Stimulated activated CD8-positive, alpha-beta memory T cell treated with anti-CD3 and anti-CD28 coated beads, Interleukin-12 subunit alpha, Interleukin-12 subunit beta, amount 100 ng/mL, for 24 hours (primary cell): Measurements from ENCODE around the gene SNX13.
"Not testable (repeated sequence)": the region's sequence is repeated elsewhere in the genome, so short reads cannot be mapped to it uniquely, and the experiment has no call there.

Experiments
- DNase-seq: peaks from one replicate; pipeline ENCODE4 v3.0.0-alpha.2; 2020; ENCODE audit errors: extremely low read depth

The SNX13 gene

GRCh38 chr7:17912050-17912449 is 28.2 kb downstream of the SNX13 start:
- no peak for DNase-seq

GRCh38 chr7:17910377-17910776 is 29.9 kb downstream of the SNX13 start:
- DNase-seq, result no peak

DNA sequence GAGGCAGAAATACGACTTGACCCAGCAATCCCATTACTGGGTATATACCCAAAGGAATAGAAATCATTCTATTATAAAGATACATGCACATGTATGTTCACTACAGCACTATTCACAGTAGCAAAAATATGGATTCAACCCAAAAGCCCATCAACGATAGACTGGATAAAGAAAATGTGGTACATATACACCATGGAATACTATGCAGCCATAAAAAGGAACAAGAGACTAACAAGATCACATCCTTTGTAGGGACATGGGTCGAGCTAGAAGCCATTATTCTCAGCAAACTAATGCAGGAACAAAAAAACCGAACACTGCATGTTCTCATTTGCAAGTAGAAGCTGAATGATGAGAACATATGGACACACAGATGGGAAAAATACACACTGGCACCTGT is 31.0 kb downstream of the SNX13 start:
- DNase-seq, result not testable (repeated sequence)

DNA sequence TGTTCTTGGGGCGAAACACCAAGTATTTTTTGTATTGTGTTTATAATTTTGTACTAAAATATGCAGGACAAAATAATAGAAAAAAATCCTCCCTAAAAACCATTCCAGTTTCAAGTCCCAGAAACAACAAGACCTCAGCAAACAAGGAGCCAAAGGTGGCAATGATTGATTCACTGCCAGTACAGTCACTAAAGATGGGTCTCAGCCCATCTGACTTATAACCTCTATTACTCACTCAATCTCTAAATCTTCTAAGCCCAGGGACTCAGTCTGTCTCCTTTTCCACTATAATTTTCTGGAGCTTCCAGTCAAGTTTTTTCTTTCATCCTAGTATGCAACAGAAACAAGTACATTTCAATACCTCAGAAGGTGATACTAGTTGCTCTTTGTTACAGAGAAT is 33.3 kb downstream of the SNX13 start:
- no peak for DNase-seq

GRCh38 chr7:17903337-17903736 is 37.0 kb downstream of the SNX13 start:
- no peak for DNase-seq

- no peak for DNase-seq
Measured at GRCh38 chr7:17902599-17902998, 37.7 kb downstream of the SNX13 start.

GRCh38 chr7:17900464-17900863 is 39.8 kb downstream of the SNX13 start:
- DNase-seq, result no peak

- DNase-seq, result no peak
Measured at GRCh38 chr7:17898111-17898510, 42.2 kb downstream of the SNX13 start.

DNA sequence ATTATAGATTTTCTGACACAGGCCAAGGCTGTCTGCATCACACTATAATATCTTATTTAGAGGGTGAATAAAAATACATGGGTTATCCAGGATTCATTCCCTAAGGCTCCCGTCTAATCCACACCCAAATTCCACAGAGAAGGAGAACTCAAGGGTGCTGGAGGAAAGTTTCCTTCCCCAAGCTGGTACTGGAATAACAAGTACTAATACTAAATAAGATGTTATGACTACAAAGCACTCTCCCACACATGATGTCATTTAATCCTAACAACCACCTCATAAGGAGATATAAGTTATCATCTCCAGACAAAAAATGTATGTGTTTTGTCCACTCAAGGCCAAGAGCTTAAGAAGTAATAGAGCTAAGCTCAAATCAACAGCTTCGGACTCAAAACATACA is 53.0 kb downstream of the SNX13 start:
- DNase-seq, result no peak

GRCh38 chr7:17882685-17883084 is 57.6 kb downstream of the SNX13 start:
- DNase-seq, result no peak

DNA sequence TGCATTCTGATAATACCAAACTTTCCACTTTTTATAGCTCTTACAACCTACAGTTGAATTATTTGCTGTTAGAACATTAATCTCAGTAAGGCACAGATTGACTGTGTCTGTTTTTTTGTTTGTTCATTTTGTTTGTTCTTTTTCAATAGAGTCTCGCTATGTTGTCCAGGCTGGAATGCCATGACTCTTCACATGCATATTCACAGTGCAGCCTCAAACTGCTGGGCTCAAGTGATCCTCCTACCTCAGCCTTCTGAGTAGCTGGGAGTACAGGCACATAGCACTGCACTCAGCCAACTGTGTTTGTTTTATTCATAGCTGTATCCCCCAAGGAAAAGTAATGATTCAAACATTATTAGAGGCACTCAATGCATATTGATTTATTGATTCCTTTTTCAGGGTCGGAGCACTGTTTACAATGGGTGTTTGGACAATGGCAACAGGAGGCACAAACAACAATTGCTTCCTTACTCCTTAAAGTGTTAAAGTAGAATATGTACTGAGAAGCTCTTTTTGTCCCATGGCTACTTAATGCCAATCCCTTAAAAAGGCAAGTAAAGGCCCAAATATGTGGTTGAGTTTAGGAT is 61.1 kb downstream of the SNX13 start:
- no peak for DNase-seq

DNA sequence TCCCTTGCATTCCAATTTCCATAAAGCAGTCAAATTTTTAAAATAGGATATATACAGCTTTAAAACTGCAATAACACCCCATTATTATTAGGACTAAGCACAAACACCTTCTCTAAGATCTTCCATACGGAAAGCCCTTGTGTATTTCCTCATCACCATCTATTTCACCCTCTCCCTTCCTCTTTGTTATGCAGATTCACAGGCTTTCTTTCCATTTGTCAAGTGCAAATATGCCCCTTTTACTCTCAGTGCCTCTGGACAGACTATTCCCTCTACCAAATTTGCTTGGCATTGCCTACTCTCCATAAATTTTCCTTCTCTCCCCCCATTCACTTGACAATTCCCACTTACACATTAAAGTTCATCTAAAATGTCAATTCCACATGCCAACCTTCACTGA is 61.7 kb downstream of the SNX13 start:
- no peak for DNase-seq

GRCh38 chr7:17871815-17872533 is 68.3 kb downstream of the SNX13 start:
- no peak for DNase-seq

GRCh38 chr7:17870406-17870805 is 69.9 kb downstream of the SNX13 start:
- DNase-seq, result no peak

GRCh38 chr7:17863809-17864143 is 76.5 kb downstream of the SNX13 start:
- DNase-seq, result no peak

GRCh38 chr7:17863095-17863808 is 77.0 kb downstream of the SNX13 start:
- DNase-seq, result no peak

GRCh38 chr7:17856251-17856650 is 84.0 kb downstream of the SNX13 start:
- DNase-seq, result no peak

DNA sequence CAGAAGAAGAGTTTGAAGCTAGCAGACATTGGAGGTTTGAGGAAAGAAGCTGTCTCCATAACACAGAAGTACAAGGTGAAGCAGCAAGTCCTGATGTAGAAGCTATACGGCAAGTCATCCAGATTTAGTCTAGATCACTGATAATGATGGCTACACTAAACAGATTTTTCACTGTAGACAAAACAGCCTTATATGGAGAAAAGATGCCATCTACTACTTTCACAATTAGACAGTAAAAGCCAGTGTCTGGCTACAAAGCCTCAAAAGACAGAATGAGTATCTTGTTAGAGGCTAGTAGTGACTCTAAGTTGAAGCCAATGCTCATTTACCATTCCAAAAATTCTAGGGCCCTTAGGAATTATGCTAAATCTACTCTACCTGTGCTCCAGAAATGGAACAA is 85.1 kb downstream of the SNX13 start:
- DNase-seq, result no peak

DNA sequence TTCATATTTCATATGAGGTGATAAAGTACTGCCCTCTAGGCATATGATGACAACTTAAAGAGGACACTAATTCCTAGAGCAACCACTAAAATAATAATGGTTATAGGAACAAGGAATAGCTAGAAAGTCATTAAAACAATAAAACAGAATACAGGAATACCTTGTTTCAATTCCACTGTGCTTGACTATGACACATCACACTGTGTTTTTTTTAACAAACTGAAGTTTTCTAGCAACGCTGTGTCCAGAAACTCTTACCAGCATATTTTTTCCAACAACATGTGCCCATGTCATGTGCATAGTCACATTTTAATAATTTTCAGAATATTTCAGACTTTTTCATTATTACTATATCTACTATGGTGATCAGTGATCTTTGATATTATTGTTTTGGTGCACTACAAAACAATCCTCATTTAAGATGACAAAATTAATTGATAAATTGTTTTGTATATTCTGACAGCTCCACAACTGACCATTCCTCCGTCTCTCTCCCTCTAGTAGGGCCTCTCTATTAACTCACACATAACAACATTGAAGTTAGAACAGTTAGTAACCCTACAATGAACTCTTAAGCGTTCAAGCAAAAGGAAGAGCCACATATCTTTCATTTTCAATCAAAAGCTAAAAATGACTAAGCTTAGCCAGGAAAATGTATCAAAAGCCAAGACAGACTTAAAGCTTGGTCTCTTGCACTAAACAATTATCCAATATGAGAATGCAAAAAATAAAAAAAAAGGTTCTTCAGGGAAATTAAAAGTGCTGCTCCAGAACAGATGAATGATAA is 85.8 kb downstream of the SNX13 start:
- DNase-seq, result no peak

- DNase-seq, result no peak
Measured at GRCh38 chr7:17852361-17852760, 87.9 kb downstream of the SNX13 start.

DNA sequence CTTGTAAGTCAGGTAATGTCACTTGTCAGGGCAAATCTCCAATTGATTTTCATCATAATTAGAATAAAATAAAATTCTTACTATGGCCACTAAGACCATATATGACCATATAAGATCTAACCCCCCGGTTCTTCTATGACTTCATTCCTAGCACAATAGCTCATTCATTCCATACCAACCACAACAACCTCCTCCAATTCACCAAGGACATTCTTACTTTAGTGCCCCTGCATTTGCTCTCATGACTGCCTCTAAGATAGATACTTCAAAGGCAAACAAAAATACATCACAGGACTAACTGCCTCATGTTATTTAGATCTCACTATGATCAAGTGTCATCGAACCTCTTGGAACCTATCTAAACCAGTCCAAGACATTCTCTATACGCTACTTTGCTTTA is 90.8 kb downstream of the SNX13 start:
- DNase-seq, result no peak

GRCh38 chr7:17848516-17848915 is 91.8 kb downstream of the SNX13 start:
- DNase-seq, result no peak

- no peak for DNase-seq
Measured at GRCh38 chr7:17846935-17847334, 93.4 kb downstream of the SNX13 start.
